ENCODE measurements around the gene PIN1. TPM values are rescaled to one million over a fixed set of nuclear protein-coding genes. Genes with fewer than 3 reads are reported as not detected.

Gene PIN1
- total and polyA plus RNA-seq, 10 of the 15 experiments (the other 5 are each of a cell fraction or from before 2014, with no cell fraction given) = 2.4 to 209 (median 71.5) TPM

DNA sequence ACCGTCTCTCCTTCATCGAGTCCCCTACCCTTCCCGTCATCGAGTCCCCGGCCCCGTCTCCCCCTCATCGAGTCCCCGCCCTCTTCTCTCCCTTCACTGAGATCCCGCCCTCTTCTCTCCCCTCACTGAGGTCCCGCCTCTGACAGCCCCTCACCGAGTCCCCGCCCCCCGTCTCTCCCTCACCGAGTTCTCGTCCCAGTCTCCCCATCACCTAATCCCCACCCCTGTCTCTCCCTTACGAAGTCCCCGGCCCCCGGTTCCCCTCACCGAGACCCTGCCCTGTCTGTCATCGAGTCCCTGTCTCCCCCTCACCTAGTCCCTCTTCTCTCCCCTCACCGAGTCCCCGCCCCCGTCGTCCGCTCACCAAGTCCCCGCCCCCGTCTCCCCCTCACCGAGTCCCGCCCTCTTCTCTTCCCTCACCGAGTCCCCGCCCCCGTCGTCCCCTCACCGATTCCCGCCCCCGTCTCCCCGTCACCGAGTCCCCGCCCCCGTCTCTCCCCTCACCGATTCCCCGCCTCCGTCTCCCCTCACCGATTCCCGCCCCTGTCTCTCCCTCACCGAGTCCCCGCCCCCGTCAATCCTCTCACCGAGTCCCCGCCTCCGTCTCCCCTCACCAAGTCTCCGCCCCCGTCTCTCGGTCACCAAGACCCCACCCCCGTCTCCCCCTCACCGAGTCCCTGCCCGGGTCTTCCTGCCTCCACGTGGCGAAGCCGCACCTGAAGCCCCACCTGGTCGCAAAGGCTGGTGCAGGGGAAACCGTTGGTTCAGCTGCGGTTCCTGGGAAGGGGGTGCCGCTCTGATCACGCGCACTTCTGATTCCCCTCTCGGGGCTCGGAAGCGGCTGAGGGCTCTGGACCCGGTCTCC is 42.7 kb upstream of the PIN1 start:
- no peaks in the 10 kb centered on the region for H3K27me3 ChIP-seq (replicated peaks in 1 of 2; ENCODE audit: control insufficient read depth in 2 of 2, insufficient read depth in 2 of 2, low read length in 1 of 2)
- H3K9me3 ChIP-seq (replicated peaks; ENCODE audit: control insufficient read depth, insufficient read depth, low read length) = no peaks in the 10 kb centered on the region; the same call in 2 of the 3 replicates
- in situ Hi-C loops (cut with MboI) (loop anchor here (5.0 to 10.0 kb wide), 2 partner anchors 170 to 468 kb away; partner anchors contain the start of genes ZNF559 and ZNF561), intact Hi-C loops (cut with micrococcal nuclease; ENCODE audit: unreplicated experiment) (loop anchor here (5.0 to 10.0 kb wide), 2 partner anchors 480 to 1138 kb away; no protein-coding TSS in a partner anchor)
- CTCF ChIA-PET = no interaction called here
- BruUV-seq (replicated peaks) = no TSS peak
- RAD21 ChIA-PET (ENCODE audit: unreplicated experiment) = no interaction called here
- peak; percentile 67 for ATAC-seq
- no peaks in the 10 kb centered on the region for H3K79me2 ChIP-seq (ENCODE audit: control insufficient read depth, insufficient read depth, low read length)
- 3% methylated on average over 10 of the region's 70 CpGs for WGBS (ENCODE audit: insufficient coverage, insufficient replicate concordance, low lambda C conversion rate, missing lambda C conversion rate)
- H3K4me2 ChIP-seq (ENCODE audit: control insufficient read depth, insufficient read depth) = peak overlapping the region; percentile 79
- SMC1A ChIA-PET (ENCODE audit: uncharacterized antibody, unreplicated experiment) = interaction anchor here (1.1 to 1.6 kb wide), 2 partner anchors 159 to 167 kb away, joined by 3 to 8 read pairs; no protein-coding TSS in a partner anchor
- H2AFZ ChIP-seq (ENCODE audit: control insufficient read depth, low read depth, low read length) = peak overlapping the region; percentile 84
- POLR2A ChIA-PET = no interaction called here
- H3K36me3 ChIP-seq (ENCODE audit: control insufficient read depth in 2 of 2, insufficient read depth in 2 of 2, low read length in 1 of 2) = no peaks in the 10 kb centered on the region
- no peak for FAIRE-seq
- DNase-seq (ENCODE audit: low read depth, low spot score) = peak; percentile 51
- H3K4me3 ChIP-seq = peak overlapping the region; percentile 73
- H3K4me1 ChIP-seq (ENCODE audit: control insufficient read depth, insufficient read depth, low read length) = no peaks in the 10 kb centered on the region
- H3K9ac ChIP-seq (ENCODE audit: control insufficient read depth, insufficient read depth, low read length) = peak overlapping the region; percentile 35; the same call in 1 of the 2 replicates
- no peaks in the 10 kb centered on the region for H4K20me1 ChIP-seq (ENCODE audit: control insufficient read depth, insufficient read depth)
- no peak overlapping the region for H3K27ac ChIP-seq (ENCODE audit: control insufficient read depth, insufficient read depth)
- TF ChIP-seq ZNF622 (IDR thresholded peaks at IDR 0.05) (no peak), JUND (IDR thresholded peaks at IDR 0.05; ENCODE audit: low read depth, low read length) (no peak), HDGF (IDR thresholded peaks at IDR 0.05) (no peak), NBN (IDR thresholded peaks at IDR 0.05) (no peak), MTA3 (IDR thresholded peaks at IDR 0.05; ENCODE audit: borderline replicate concordance, low read length) (no peak), TCF12 (IDR thresholded peaks at IDR 0.05; ENCODE audit: low read depth, low read length) (no peak), CREM (IDR thresholded peaks at IDR 0.05; ENCODE audit: low read depth) (no peak), POLR2A (IDR thresholded peaks at IDR 0.05; ENCODE audit: low read depth, low read length) (peak; percentile 58; the same call in 1 of the 2 replicates), BHLHE40 (IDR thresholded peaks at IDR 0.05; ENCODE audit: borderline replicate concordance in 1 of 2, low read depth in 2 of 2, low read length in 1 of 2) (no peak), SUZ12 (IDR thresholded peaks at IDR 0.05; ENCODE audit: unreplicated experiment) (no peak), CREB1 (IDR thresholded peaks at IDR 0.05; ENCODE audit: low read depth) (0 out of 2 replicates have a peak, but pooled peaks have one; percentile 11)
- TF ChIP-seq, protein P1, sequence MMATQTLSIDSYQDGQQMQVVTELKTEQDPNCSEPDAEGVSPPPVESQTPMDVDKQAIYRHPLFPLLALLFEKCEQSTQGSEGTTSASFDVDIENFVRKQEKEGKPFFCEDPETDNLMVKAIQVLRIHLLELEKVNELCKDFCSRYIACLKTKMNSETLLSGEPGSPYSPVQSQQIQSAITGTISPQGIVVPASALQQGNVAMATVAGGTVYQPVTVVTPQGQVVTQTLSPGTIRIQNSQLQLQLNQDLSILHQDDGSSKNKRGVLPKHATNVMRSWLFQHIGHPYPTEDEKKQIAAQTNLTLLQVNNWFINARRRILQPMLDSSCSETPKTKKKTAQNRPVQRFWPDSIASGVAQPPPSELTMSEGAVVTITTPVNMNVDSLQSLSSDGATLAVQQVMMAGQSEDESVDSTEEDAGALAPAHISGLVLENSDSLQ (IDR thresholded peaks at IDR 0.05) = peak; percentile 58; the same call in 1 of the 2 replicates
- TF ChIP-seq, protein P2, sequence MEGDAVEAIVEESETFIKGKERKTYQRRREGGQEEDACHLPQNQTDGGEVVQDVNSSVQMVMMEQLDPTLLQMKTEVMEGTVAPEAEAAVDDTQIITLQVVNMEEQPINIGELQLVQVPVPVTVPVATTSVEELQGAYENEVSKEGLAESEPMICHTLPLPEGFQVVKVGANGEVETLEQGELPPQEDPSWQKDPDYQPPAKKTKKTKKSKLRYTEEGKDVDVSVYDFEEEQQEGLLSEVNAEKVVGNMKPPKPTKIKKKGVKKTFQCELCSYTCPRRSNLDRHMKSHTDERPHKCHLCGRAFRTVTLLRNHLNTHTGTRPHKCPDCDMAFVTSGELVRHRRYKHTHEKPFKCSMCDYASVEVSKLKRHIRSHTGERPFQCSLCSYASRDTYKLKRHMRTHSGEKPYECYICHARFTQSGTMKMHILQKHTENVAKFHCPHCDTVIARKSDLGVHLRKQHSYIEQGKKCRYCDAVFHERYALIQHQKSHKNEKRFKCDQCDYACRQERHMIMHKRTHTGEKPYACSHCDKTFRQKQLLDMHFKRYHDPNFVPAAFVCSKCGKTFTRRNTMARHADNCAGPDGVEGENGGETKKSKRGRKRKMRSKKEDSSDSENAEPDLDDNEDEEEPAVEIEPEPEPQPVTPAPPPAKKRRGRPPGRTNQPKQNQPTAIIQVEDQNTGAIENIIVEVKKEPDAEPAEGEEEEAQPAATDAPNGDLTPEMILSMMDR (IDR thresholded peaks at IDR 0.05 in 2 of 3, conservative IDR thresholded peaks at IDR 0.05 in 1 of 3; ENCODE audit: control insufficient read depth in 2 of 3, extremely low read depth in 1 of 3, insufficient read depth in 1 of 3, low read depth in 3 of 3, low read length in 3 of 3) = peak in 1 of 3 experiments; percentile 10; a peak in 1 of 6 replicates
- TF ChIP-seq, protein P3, sequence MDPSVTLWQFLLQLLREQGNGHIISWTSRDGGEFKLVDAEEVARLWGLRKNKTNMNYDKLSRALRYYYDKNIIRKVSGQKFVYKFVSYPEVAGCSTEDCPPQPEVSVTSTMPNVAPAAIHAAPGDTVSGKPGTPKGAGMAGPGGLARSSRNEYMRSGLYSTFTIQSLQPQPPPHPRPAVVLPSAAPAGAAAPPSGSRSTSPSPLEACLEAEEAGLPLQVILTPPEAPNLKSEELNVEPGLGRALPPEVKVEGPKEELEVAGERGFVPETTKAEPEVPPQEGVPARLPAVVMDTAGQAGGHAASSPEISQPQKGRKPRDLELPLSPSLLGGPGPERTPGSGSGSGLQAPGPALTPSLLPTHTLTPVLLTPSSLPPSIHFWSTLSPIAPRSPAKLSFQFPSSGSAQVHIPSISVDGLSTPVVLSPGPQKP (IDR thresholded peaks at IDR 0.05; ENCODE audit: low read depth, low read length) = no peak
- TF ChIP-seq, protein P4, sequence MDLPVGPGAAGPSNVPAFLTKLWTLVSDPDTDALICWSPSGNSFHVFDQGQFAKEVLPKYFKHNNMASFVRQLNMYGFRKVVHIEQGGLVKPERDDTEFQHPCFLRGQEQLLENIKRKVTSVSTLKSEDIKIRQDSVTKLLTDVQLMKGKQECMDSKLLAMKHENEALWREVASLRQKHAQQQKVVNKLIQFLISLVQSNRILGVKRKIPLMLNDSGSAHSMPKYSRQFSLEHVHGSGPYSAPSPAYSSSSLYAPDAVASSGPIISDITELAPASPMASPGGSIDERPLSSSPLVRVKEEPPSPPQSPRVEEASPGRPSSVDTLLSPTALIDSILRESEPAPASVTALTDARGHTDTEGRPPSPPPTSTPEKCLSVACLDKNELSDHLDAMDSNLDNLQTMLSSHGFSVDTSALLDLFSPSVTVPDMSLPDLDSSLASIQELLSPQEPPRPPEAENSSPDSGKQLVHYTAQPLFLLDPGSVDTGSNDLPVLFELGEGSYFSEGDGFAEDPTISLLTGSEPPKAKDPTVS (IDR thresholded peaks at IDR 0.05; ENCODE audit: low read depth, low read length) = no peak
